ENCODE results near the gene FUT8.
"Not testable (repeated sequence)": the region's sequence is repeated elsewhere in the genome, so short reads cannot be mapped to it uniquely, and the experiment has no call there.

The FUT8 gene

DNA sequence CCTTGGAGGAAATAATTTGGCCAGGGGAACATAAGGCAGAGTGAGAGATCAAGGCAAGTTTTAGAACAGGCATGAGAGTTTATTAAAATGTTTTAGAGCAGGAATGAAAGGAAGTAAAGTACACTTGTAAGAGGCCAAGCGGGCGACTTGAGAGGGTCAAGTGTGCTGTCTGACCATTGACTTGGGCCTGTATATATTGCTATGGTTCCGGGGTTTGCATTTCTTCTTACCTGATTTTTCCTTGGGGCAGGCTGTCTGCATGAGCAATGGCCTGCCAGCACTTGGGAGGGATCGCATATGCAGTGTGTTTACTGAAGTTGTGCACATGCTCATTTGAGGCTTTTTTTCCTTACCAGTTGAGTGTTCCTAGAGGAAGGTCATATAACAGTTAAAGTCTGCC is 214.8 kb downstream of the FUT8 start:
- no peak for DNase-seq

DNA sequence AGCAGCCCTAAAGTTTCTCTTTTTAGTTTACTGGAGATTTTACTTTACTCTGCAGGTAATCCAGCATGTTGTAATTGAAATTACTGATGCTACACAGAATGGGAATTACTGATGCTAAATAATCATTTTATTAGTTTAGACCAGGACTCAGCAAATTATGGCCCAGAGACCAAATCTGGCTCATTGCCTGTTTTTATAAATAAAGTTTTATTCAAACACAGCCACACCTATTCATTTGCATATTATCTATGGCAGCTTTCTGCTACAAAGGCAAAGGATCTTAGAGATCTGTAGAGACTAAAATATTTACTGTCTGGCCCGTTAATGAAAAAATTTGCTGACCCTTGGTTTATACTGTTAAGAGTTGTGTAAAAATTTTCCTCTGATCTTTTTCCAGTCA is 216.1 kb downstream of the FUT8 start:
- DNase-seq: no peak

DNA sequence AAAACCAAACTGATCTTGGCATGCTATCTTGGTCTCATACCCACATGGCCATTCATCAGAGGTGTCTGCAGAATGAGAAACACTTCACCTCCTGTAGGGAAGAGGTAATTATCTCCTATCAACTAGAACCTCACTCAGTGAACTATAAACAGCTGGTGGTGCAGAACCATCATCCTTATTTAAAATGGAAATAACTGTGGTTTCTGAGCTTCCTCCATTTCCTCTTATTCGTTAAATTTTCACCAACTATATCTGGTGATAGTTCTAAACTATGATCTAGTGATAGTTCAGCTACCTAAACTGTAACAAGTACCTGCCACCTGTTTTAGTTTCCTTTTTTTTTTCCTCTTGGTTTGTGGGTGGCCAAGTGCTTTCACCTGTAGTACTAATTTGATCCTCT is 218.5 kb downstream of the FUT8 start:
- peak in 1 of 2 experiments; percentile 28 for DNase-seq

DNA sequence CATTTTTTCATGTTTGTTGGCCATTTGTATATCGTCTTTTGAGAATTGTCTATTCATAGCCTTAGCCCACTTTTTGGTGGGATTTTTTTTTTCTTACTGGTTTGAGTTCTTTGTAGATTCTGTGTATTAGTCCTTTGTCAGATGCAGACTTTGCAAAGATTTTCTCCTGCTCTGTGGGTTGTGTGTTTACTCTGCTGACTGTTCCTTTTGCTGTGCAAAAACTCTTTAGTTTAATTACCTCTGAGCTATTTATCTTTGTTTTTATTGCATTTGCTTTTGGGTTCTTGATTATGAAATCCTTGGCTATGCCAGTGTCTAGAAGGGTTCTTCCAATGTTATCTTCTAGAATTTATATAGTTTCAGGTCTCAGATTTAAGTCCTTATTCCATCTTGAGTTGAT is 220.0 kb downstream of the FUT8 start:
- DNase-seq: no peak

DNA sequence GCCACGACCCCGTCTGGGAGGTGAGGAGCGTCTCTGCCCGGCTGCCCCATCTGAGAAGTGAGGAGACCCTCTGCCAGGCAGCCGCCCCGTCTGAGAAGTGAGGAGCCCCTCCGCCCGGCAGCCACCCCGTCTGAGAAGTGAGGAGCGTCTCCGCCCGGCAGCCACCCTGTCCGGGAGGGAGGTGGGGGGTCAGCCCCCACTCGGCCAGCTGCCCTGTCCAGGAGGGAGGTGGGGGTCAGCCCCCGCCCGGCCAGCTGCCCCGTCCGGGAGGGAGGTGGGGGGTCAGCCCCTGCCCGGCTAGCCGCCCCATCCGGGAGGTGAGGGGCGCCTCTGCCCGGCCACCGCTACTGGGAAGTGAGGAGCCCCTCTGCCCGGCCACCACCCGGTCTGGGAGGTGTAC is 221.1 kb downstream of the FUT8 start:
- not testable (repeated sequence) for DNase-seq

DNA sequence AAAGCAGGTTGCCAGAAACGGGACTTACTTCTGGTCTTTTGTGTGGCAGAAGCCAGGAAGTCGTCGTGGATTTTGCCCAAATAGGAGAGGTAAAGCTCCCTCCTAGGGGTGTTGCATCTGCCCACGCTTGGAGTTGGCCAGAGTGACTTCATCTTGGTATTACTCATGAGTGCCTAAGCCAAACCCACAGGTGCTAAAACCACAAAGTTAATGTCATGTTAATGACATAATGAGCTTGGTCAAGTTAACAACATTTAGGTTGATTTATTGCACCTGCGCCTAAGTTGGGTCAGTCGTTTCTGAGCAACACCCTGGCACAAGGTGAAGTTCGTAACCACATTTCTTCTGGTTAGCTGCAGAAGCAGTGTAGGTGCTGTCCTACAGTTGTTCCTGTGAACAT is 225.2 kb downstream of the FUT8 start:
- DNase-seq: no peak

DNA sequence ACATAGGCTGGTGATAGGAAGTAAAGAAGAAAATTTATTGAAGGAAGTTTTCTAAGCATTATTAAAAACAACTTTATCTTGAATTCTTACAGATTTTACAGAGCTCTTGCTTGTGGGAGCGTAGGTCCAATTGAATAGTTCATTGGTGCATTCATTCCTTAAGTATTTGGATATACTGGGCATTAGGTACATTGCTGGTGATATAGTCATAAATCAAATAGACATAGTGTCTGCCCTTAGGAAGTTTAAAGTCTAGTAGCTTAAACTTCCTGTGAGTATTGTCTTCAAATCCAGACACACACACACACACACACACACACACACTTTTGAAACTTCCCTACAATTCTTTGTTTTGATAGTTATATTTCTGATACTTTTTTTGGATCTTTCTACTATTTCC is 226.7 kb downstream of the FUT8 start:
- no peak for DNase-seq

- DNase-seq: no peak
These were observed 238.3 kb downstream of the FUT8 start for GRCh38 chr14:65650826-65651225.

DNA sequence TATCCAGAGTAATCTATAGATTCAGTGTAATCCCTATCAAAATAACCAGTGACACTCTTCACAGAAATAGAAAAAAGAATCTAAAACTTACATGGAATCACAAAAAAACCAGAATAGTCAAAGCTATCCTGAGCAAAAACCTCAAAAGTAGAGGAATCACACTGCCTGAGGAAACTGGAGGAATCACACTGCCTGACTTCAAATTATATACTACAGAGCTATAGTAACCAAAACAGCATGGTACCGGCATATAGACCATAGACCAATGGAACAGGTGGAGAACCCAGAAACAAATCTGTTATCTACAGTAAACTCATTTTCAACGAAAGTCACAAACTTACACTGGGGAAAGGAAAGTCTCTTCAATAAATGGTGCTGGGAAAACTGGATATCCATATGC is 244.0 kb downstream of the FUT8 start:
- DNase-seq: no peak

- no peak for DNase-seq
These were observed 245.7 kb downstream of the FUT8 start for GRCh38 chr14:65658202-65658601.

GRCh38 chr14:65661865-65662264 is 249.3 kb downstream of the FUT8 start:
- DNase-seq: no peak

GRCh38 chr14:65664436-65664835 is 251.9 kb downstream of the FUT8 start:
- DNase-seq: no peak

DNA sequence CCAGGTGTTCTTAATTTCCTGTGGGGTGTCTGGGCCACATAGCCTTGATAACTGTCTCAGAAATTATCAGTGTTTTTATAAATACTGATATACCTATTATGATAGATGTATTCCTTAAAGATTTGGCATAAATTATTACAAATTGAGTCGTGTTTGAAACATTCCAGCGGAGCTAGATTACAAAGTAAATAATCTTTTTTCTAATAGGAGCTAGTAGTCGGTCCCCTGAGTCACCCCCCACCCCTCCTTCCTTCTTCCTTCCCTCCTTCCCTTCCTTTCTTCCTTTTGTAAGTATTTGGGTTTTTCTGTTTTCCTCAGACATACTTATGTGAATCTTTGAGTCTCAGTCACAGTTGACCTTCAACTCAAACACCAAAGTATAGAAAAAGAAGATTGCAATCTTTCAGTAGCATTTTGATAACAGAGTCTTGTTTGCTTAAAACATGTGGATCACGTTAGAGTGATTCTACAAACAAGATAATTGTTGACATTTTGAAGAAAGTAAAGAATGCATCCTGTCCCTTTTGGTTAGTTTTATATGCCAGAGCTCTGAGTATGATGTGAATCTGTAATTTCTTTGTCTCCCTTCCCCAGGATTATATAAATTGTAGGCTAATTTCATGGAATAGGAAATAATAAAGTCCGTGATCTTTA is 264.0 kb downstream of the FUT8 start:
- DNase-seq: no peak

- no peak for DNase-seq
These were observed 273.0 kb downstream of the FUT8 start for GRCh38 chr14:65685572-65685971.

- DNase-seq: no peak
These were observed 274.2 kb downstream of the FUT8 start for GRCh38 chr14:65686761-65687160.

GRCh38 chr14:65689070-65689469 is 276.5 kb downstream of the FUT8 start:
- no peak for DNase-seq

DNA sequence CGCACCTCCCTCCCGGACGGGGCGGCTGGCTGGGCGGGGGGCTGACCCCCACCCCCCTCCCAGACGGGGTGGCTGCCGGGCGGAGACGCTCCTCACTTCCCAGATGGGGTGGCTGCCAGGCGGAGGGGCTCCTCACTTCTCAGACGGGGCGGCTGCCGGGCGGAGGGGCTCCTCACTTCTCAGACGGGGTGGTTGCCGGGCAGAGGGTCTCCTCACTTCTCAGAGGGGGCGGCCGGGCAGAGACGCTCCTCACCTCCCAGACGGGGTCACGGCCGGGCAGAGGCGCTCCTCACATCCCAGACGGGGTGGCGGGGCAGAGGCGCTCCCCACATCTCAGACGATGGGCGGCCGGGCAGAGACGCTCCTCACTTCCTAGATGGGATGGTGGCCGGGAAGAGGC is 280.0 kb downstream of the FUT8 start:
- not testable (repeated sequence) for DNase-seq

- DNase-seq: no peak
These were observed 284.3 kb downstream of the FUT8 start for GRCh38 chr14:65696801-65697200.

- DNase-seq: no peak
These were observed 291.0 kb downstream of the FUT8 start for GRCh38 chr14:65703521-65703920.

DNA sequence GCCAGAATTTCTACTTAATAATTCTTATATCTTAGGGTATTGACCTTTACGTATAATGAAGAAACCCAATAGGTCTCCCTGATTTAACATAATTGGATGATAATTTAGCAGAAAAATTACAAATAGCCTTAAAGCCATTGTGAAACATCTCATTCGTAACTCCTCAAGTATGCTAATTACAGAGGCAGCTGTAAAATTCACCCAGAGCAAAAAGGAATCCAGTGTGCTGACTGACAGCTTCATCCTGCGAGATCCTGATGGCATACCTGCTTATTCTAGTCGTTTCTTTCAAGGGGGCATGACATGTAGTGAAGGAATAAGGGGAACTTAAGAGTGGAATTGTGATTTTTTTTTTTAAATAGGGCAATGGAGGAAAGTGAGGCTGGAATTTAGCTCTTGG is 291.5 kb downstream of the FUT8 start:
- DNase-seq: no peak

- DNase-seq: no peak
These were observed 291.9 kb downstream of the FUT8 start for GRCh38 chr14:65704437-65704836.

DNA sequence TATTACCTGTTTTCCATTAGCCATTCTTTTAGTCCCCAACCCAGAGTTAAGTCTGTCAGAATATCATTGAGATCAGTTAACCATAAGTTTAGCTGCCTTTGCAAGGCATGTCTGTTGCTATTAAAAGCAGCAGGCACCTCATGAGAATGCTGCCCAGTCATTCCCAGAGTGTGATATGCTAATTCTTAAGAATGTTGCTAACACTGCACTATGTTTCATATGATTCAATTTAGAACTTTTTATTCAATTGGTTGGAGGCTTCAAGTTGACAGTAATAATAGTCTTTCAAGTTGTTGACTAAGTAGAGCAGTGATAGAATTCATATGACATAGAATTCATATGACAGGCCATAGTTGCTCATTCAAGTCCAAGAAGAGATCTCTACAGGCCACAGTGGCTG is 292.3 kb downstream of the FUT8 start:
- DNase-seq: no peak

- no peak for DNase-seq
These were observed 297.0 kb downstream of the FUT8 start for GRCh38 chr14:65709576-65709975.

GRCh38 chr14:65716813-65717212 is 304.3 kb downstream of the FUT8 start:
- DNase-seq: not testable (repeated sequence)

GRCh38 chr14:65717384-65717915 is 304.9 kb downstream of the FUT8 start:
- not testable (repeated sequence) for DNase-seq
